OCI-LY3 (cell line): ENCODE measurements around the gene MAIP1.

Experiments used
- CTCF ChIP-seq: fragments of 200-600, 300-600 bp; sonication (generic); IDR thresholded peaks from 2 replicates; pipeline ENCODE4 v1.5.1; 2014; ENCODE audit warnings: antibody characterized with exemption, low read length, low read depth
- EZH2phosphoT487 ChIP-seq: fragments of 200-600 bp; shearing (Covaris generic); IDR thresholded peaks from 2 replicates; pipeline ENCODE4 v1.6.1; 2018; ENCODE audit warnings: antibody characterized with exemption, mixed run types, low read depth

GRCh38 chr2:199979832-199980628 is 24.6 kb downstream of the MAIP1 start:
- TF ChIP-seq EZH2phosphoT487 (no peak), CTCF (peak; percentile 92)
